ENCODE measurements around the gene TRAF6.

The TRAF6 gene

GRCh38 chr11:36480833-36481232, 29.2 kb downstream of the TRAF6 start:
- DNase-seq (ENCODE audit: low read depth): no peak
- TF ChIP-seq CTCF (IDR thresholded peaks at IDR 0.05; ENCODE audit: low read depth, low read length, missing control alignments): no peak
- no peak overlapping the region for H3K4me3 ChIP-seq (ENCODE audit: low read depth, low read length)

GRCh38 chr11:36478700-36479329, 31.3 kb downstream of the TRAF6 start:
- TF ChIP-seq CTCF (IDR thresholded peaks at IDR 0.05; ENCODE audit: low read depth, low read length, missing control alignments): peak; percentile 46
- H3K4me3 ChIP-seq (ENCODE audit: low read depth, low read length): no peak overlapping the region
- DNase-seq (ENCODE audit: low read depth): no peak

- H3K4me3 ChIP-seq (ENCODE audit: low read depth, low read length): no peak overlapping the region
- DNase-seq (ENCODE audit: low read depth): no peak
- no peak for TF ChIP-seq CTCF (IDR thresholded peaks at IDR 0.05; ENCODE audit: low read depth, low read length, missing control alignments)
Measured at GRCh38 chr11:36475192-36475591, 34.9 kb downstream of the TRAF6 start.

GRCh38 chr11:36471577-36471976, 38.5 kb downstream of the TRAF6 start:
- no peak for DNase-seq (ENCODE audit: low read depth)
- no peak overlapping the region for H3K4me3 ChIP-seq (ENCODE audit: low read depth, low read length)

GRCh38 chr11:36469881-36470802, 39.9 kb downstream of the TRAF6 start:
- H3K4me3 ChIP-seq (ENCODE audit: low read depth, low read length): no peak overlapping the region
- no peak for TF ChIP-seq CTCF (IDR thresholded peaks at IDR 0.05; ENCODE audit: low read depth, low read length, missing control alignments)
- DNase-seq (ENCODE audit: low read depth): no peak

More at GRCh38 chr11:36471577-36471976, 38.5 kb downstream of the TRAF6 start:
- no peak for TF ChIP-seq CTCF (IDR thresholded peaks at IDR 0.05; ENCODE audit: low read depth, low read length, missing control alignments)

- no peak for DNase-seq (ENCODE audit: low read depth)
- TF ChIP-seq CTCF (IDR thresholded peaks at IDR 0.05; ENCODE audit: low read depth, low read length, missing control alignments): peak; percentile 38
Measured at GRCh38 chr11:36469063-36469462, 41.0 kb downstream of the TRAF6 start.

More at GRCh38 chr11:36469063-36469462, 41.0 kb downstream of the TRAF6 start:
- H3K4me3 ChIP-seq (ENCODE audit: low read depth, low read length): no peak overlapping the region
